Testis (tissue), 3 donors: ENCODE data around the gene DTNB. TPM values are rescaled to one million over a fixed set of nuclear protein-coding genes. Genes with fewer than 3 reads are reported as not detected.

Experiments used
- DNase-seq: peaks from one replicate; pipeline ENCODE4 v3.0.0-alpha.2; 2019
- H3K27ac ChIP-seq, 2 donors: fragments of 200-600 bp; sonication (generic); one replicate each; pipeline ENCODE4 v1.5.1; 2019
- H3K27me3 ChIP-seq: fragments of 200-600 bp; sonication (generic); one replicate; pipeline ENCODE4 v1.5.1; 2019
- H3K36me3 ChIP-seq: fragments of 200-600 bp; sonication (generic); one replicate; pipeline ENCODE4 v1.5.1; 2017; ENCODE audit warnings: low read depth; ENCODE audit errors: missing control alignments
- H3K4me1 ChIP-seq: fragments of 200-600 bp; sonication (generic); one replicate; pipeline ENCODE4 v1.5.1; 2019
- H3K4me3 ChIP-seq, 2 donors: fragments of 200-600 bp; sonication (generic); one replicate each; pipeline ENCODE4 v1.5.1; 2017 to 2019
- H3K9me3 ChIP-seq: fragments of 200-600 bp; sonication (generic); one replicate; pipeline ENCODE4 v1.5.1; 2017
- POLR2A ChIP-seq: fragments of 450-650 bp; IDR thresholded peaks from one replicate; pipeline ENCODE4 v1.6.1; 2017; ENCODE audit warnings: antibody characterized with exemption, mild to moderate bottlenecking, moderate library complexity
- WGBS, 2 donors: methylation state at CpG; one replicate each; pipeline ENCODE4 v1.1.5; 2018; 5-methylcytosine and 5-hydroxymethylcytosine counted together
- intact Hi-C: fragments of 100-400 bp; cut with DNase I; formaldehyde crosslinking; loops from one replicate; pipeline ENCODE4 v1.15.1; 2023; ENCODE audit warnings: low total_unique reads
- polyA plus RNA-seq: library from polyadenylated mRNA; stranded (reverse); fragments of 350-450 nt; fragmentation: Illumina TruSeq; extraction: RNeasy Lipid Tissue Mini Kit (QIAGEN cat#74804); gene quantifications from one replicate; pipeline ENCODE4 v1.2.3, GENCODE V29; 2014; ENCODE audit warnings: low read depth, low replicate concordance; ENCODE audit not compliant: insufficient read depth
- total RNA-seq, 2 donors: library from RNA; depleted of rRNA; stranded (reverse); fragments of >200 nt; gene quantifications; one replicate each; pipeline ENCODE4 v1.2.3, GENCODE V29; 2016
- TF ChIP-seq, protein P1 (sequence below), 3 experiments: fragments of 450-650 bp in 2 of 3; fragments of 200-600 bp in 1 of 3; sonication (generic) in 1 of 3; IDR thresholded peaks; one replicate each; pipeline ENCODE4 v1.5.1; 2016 to 2019; ENCODE audit warnings: antibody characterized with exemption in 3 of 3, mild to moderate bottlenecking in 2 of 3, moderate library complexity in 1 of 3

The DTNB gene
- total and polyA plus RNA-seq, 3 donors from 2014 or later: 21.9 to 47.3 (median 45.1) TPM

- WGBS, 2 donors: 76 to 78% methylated on average over 7 of the region's 7 CpGs
- TF ChIP-seq POLR2A: no peak
- TF ChIP-seq, protein P1, sequence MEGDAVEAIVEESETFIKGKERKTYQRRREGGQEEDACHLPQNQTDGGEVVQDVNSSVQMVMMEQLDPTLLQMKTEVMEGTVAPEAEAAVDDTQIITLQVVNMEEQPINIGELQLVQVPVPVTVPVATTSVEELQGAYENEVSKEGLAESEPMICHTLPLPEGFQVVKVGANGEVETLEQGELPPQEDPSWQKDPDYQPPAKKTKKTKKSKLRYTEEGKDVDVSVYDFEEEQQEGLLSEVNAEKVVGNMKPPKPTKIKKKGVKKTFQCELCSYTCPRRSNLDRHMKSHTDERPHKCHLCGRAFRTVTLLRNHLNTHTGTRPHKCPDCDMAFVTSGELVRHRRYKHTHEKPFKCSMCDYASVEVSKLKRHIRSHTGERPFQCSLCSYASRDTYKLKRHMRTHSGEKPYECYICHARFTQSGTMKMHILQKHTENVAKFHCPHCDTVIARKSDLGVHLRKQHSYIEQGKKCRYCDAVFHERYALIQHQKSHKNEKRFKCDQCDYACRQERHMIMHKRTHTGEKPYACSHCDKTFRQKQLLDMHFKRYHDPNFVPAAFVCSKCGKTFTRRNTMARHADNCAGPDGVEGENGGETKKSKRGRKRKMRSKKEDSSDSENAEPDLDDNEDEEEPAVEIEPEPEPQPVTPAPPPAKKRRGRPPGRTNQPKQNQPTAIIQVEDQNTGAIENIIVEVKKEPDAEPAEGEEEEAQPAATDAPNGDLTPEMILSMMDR (IDR thresholded peaks at IDR 0.05): no peak
- intact Hi-C loops: no loop called here
- H3K4me1 ChIP-seq: no peaks in the 10 kb centered on the region
- no peak for DNase-seq
- H3K36me3 ChIP-seq: no peaks in the 10 kb centered on the region
- no peak overlapping the region for H3K27ac ChIP-seq
- H3K9me3 ChIP-seq: no peaks in the 10 kb centered on the region
- H3K4me3 ChIP-seq: no peak overlapping the region
- H3K27me3 ChIP-seq: no peaks in the 10 kb centered on the region
Observed at GRCh38 chr2:25349397-25349796, 324.0 kb downstream of the DTNB start.

- 33 to 39% methylated on average over 2 of the region's 2 CpGs for WGBS, 2 donors
- H3K9me3 ChIP-seq: no peaks in the 10 kb centered on the region
- no peak overlapping the region for H3K4me3 ChIP-seq
- H3K27ac ChIP-seq: no peak overlapping the region
- DNase-seq: no peak
- no peaks in the 10 kb centered on the region for H3K4me1 ChIP-seq
- H3K36me3 ChIP-seq: no peaks in the 10 kb centered on the region
- no peaks in the 10 kb centered on the region for H3K27me3 ChIP-seq
- TF ChIP-seq, protein P1 (IDR thresholded peaks at IDR 0.05): no peak
- TF ChIP-seq POLR2A: no peak
- intact Hi-C loops: no loop called here
Observed at GRCh38 chr2:25347846-25348245, 325.5 kb downstream of the DTNB start.

DNA sequence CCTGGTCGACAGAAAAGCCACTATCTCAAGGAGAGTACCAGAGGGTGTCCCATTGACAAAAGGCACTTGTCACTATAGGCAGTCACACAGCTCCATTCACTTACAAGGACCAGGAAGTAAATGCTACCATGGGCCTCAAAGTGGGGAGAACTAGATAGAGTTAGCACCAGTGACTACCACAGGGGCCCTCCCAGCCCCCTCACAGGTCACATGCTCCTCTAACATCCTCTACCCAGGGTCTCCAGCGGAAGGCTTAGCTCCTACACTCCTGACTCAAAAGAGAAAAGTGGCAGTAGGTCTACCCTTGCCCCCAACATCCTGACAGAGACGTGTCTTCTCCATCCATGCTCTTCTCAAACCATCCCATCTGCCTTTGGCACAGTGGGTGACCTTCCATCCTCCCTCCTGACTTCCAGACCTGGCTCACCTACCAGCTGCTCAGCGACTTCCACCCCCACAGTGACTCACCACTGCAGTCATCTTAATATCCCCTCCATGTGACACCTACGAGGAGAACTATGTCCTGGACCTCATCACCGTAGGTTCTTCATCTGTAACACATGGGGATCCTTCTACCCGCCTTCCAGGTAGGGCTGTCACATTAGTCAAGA lies 326.1 kb downstream of the DTNB start:
- Histone ChIP-seq H3K27me3 (no peaks in the 10 kb centered on the region), H3K4me3 (no peak overlapping the region), H3K36me3 (no peaks in the 10 kb centered on the region), H3K9me3 (no peaks in the 10 kb centered on the region), H3K27ac (no peak overlapping the region), H3K4me1 (no peaks in the 10 kb centered on the region)
- DNase-seq: no peak
- TF ChIP-seq POLR2A: no peak
- TF ChIP-seq, protein P1 (IDR thresholded peaks at IDR 0.05): no peak
- WGBS, 2 donors: 82 to 85% methylated on average over 7 of the region's 7 CpGs
- intact Hi-C loops: no loop called here

- no peak for TF ChIP-seq POLR2A
- TF ChIP-seq, protein P1 (IDR thresholded peaks at IDR 0.05): no peak
- Histone ChIP-seq H3K36me3 (no peaks in the 10 kb centered on the region), H3K27me3 (no peaks in the 10 kb centered on the region), H3K27ac (no peak overlapping the region), H3K4me3 (no peak overlapping the region), H3K9me3 (no peaks in the 10 kb centered on the region), H3K4me1 (peaks cover 15% of the 10 kb centered on the region)
- 58 to 66% methylated on average over 17 to 21 of the region's 21 CpGs for WGBS, 2 donors
- intact Hi-C loops: no loop called here
- DNase-seq: no peak
Observed at GRCh38 chr2:25343187-25343825, 330.1 kb downstream of the DTNB start.
